Adrenal gland (tissue), 12 donors: ENCODE measurements around the gene TLNRD1. TPM values are rescaled to one million over a fixed set of nuclear protein-coding genes. Genes with fewer than 3 reads are reported as not detected.

ENCODE experiments used
- DNase-seq, 7 donors: peaks; one replicate each; pipeline ENCODE4 v3.0.0-alpha.2; 2019 to 2020
- H3K27ac ChIP-seq, 5 donors: fragments of 200-600 bp; sonication (generic) in 4 of 5; 1 replicate in 3 of 5; 2 replicates in 2 of 5; pipeline versions ENCODE4 v1.5.1 to v1.8.0; 2016 to 2020; ENCODE audit warnings: mild to moderate bottlenecking in 1 of 5
- H3K27me3 ChIP-seq: fragments of 200-600 bp; 2 replicates; pipeline ENCODE4 v1.8.0; 2021
- H3K36me3 ChIP-seq, 2 donors: fragments of 200-600 bp; replicated peaks in 1 of 2; 1 replicate in 1 of 2; 2 replicates in 1 of 2; pipeline versions ENCODE4 v1.5.1 to v1.8.0; 2018 to 2022
- H3K4me1 ChIP-seq, 2 donors: fragments of 200-600 bp; replicated peaks in 1 of 2; 1 replicate in 1 of 2; 2 replicates in 1 of 2; pipeline versions ENCODE4 v1.5.1 to v1.8.0; 2018 to 2021
- H3K4me3 ChIP-seq, 4 donors: fragments of 200-600 bp; sonication (generic) in 3 of 4; one replicate each; pipeline ENCODE4 v1.5.1; 2016 to 2018
- H3K9me3 ChIP-seq, 3 donors: fragments of 200-600 bp; sonication (generic) in 1 of 3; replicated peaks in 1 of 3; 1 replicate in 2 of 3; 2 replicates in 1 of 3; pipeline versions ENCODE4 v1.5.1 to v1.8.0; 2016 to 2021
- CTCF ChIP-seq, 6 experiments: fragments of 450-650 bp in 4 of 6; fragments of 200-600 bp in 2 of 6; sonication (generic) in 1 of 6; IDR thresholded peaks; 1 replicate in 5 of 6; 2 replicates in 1 of 6; pipeline versions ENCODE4 v1.5.1 to v1.8.0; 2016 to 2021; ENCODE audit warnings: antibody characterized with exemption in 6 of 6, mild to moderate bottlenecking in 2 of 6, moderate library complexity in 1 of 6
- POLR2A ChIP-seq, 2 donors: fragments of 450-650 bp; IDR thresholded peaks; one replicate each; pipeline ENCODE4 v1.6.1; 2017; ENCODE audit warnings: antibody characterized with exemption in 2 of 2, mild to moderate bottlenecking in 2 of 2, moderate library complexity in 1 of 2
- WGBS, 4 donors: extraction: QIAGEN DNeasy Blood & Tissue Kit in 2 of 4; methylation state at CpG; one replicate each; pipeline versions ENCODE4 v1.1.5 to v1.1.7; 2013 to 2017; 5-methylcytosine and 5-hydroxymethylcytosine counted together
- intact Hi-C, 2 donors: fragments of 100-400 bp; cut with DNase I; formaldehyde crosslinking; loops; one replicate each; pipeline versions ENCODE4 v1.14.1 to v1.15.0; 2022 to 2023
- polyA plus RNA-seq, 3 donors: library from polyadenylated mRNA; stranded (reverse); fragments of 200-250 nt in 2 of 3; fragments of 350-450 nt in 1 of 3; fragmentation: Illumina TruSeq in 1 of 3; extraction: RNeasy Lipid Tissue Mini Kit (QIAGEN cat#74804) in 1 of 3; gene quantifications; one replicate each; pipeline ENCODE4 v1.2.3, GENCODE V29; 2013 to 2014
- total RNA-seq, 9 donors: library from RNA; depleted of rRNA in 4 of 9; stranded (reverse); fragments of >200 nt in 4 of 9; fragments of 120-200 nt in 1 of 9; fragmentation: NEBNext Ultra II Directional in 1 of 9; extraction: Animal tissue kit (Norgen Biotek cat#: 25700) in 1 of 9; gene quantifications; one replicate each; pipeline versions ENCODE4 v1.1.0 to v1.2.4, GENCODE V29; 2013 to 2023
- donor health status: healthy with polysubstance abuse.
- donor health status: Bipolar disorder and iron deficiency.
- donor health status: DM: yes; HTN: yes; CAD: no.
- donor health status: DM: no; HTN: no; CAD: no.
- donor health status: DM: no; HTN: no; CAD: no.
- donor health status: DM: yes; HTN: yes; CAD: no.

The TLNRD1 gene
- total and polyA plus RNA-seq, 12 donors: 4.3 to 30.8 (median 19.1) TPM

- Histone ChIP-seq H3K27ac (no peak overlapping the region), H3K4me1 (no peaks in the 10 kb centered on the region), H3K9me3 (no peaks in the 10 kb centered on the region), H3K4me3 (no peak overlapping the region), H3K36me3 (no peaks in the 10 kb centered on the region), H3K27me3 (no peaks in the 10 kb centered on the region)
- intact Hi-C loops: loop anchor here (5.0 to 10.0 kb wide), 6 partner anchors 194 to 514 kb away; partner anchors contain the start of gene CEMIP (in 2 of the 2)
- TF ChIP-seq POLR2A (IDR thresholded peaks at IDR 0.05) (no peak), CTCF (IDR thresholded peaks at IDR 0.05) (no peak)
- WGBS, 4 donors: 52 to 67% (median 62%) methylated on average over 2 of the region's 2 CpGs
- DNase-seq: peak in 1 of 7 donors; percentile 30
Observed at GRCh38 chr15:80971143-80971542, 29.6 kb upstream of the TLNRD1 start.

- Histone ChIP-seq H3K4me1 (no peaks in the 10 kb centered on the region), H3K4me3 (no peak overlapping the region), H3K9me3 (no peaks in the 10 kb centered on the region), H3K27ac (no peak overlapping the region), H3K27me3 (no peaks in the 10 kb centered on the region), H3K36me3 (no peaks in the 10 kb centered on the region)
- DNase-seq: peak in 1 of 7 donors; percentile 36
- 86 to 95% (median 94%) methylated on average over 3 of the region's 3 CpGs for WGBS, 4 donors
- intact Hi-C loops: loop anchor here (5.0 to 10.0 kb wide), 6 partner anchors 195 to 515 kb away; partner anchors contain the start of gene CEMIP (in 2 of the 2)
- TF ChIP-seq CTCF (IDR thresholded peaks at IDR 0.05) (no peak), POLR2A (IDR thresholded peaks at IDR 0.05) (no peak)
Observed at GRCh38 chr15:80972276-80972675, 28.4 kb upstream of the TLNRD1 start.

- no peaks in the 10 kb centered on the region for H3K9me3 ChIP-seq
- no peak overlapping the region for H3K27ac ChIP-seq
- intact Hi-C loops: loop anchor here (5.0 to 10.0 kb wide), 6 partner anchors 198 to 518 kb away; partner anchors contain the start of gene CEMIP (in 2 of the 2)
- peaks cover 0 to 20% of the 10 kb centered on the region in 2 donors for H3K36me3 ChIP-seq
- no peaks in the 10 kb centered on the region for H3K4me1 ChIP-seq
- WGBS, 4 donors: 95 to 99% (median 96%) methylated on average over 4 of the region's 4 CpGs
- no peak overlapping the region for H3K4me3 ChIP-seq
- no peak for DNase-seq
- no peak for TF ChIP-seq CTCF (IDR thresholded peaks at IDR 0.05)
- no peak for TF ChIP-seq POLR2A (IDR thresholded peaks at IDR 0.05)
- H3K27me3 ChIP-seq: no peaks in the 10 kb centered on the region
Observed at GRCh38 chr15:80974914-80975313, 25.8 kb upstream of the TLNRD1 start.

- H3K4me1 ChIP-seq: no peaks in the 10 kb centered on the region
- peaks cover 0 to 30% of the 10 kb centered on the region in 2 donors for H3K36me3 ChIP-seq
- H3K4me3 ChIP-seq: no peak overlapping the region
- intact Hi-C loops: loop anchor here (10.0 kb wide), 3 partner anchors 202 to 412 kb away; partner anchors contain the start of gene CEMIP (in 1 of the 2)
- H3K9me3 ChIP-seq: no peaks in the 10 kb centered on the region
- DNase-seq: peak in 1 of 7 donors; percentile 41
- H3K27me3 ChIP-seq: no peaks in the 10 kb centered on the region
- H3K27ac ChIP-seq: no peak overlapping the region
- TF ChIP-seq POLR2A (IDR thresholded peaks at IDR 0.05) (no peak), CTCF (IDR thresholded peaks at IDR 0.05) (no peak)
- 74 to 99% (median 97%) methylated on average over 4 of the region's 4 CpGs for WGBS, 4 donors
Observed at GRCh38 chr15:80976851-80977250, 23.9 kb upstream of the TLNRD1 start.
